Testis (tissue), 3 donors: ENCODE measurements around the gene C1RL. TPM values are rescaled to one million over a fixed set of nuclear protein-coding genes. Genes with fewer than 3 reads are reported as not detected.

Experiments
- DNase-seq: peaks from one replicate; pipeline ENCODE4 v3.0.0-alpha.2; 2019
- H3K27ac ChIP-seq, 2 donors: fragments of 200-600 bp; sonication (generic); one replicate each; pipeline ENCODE4 v1.5.1; 2019
- H3K27me3 ChIP-seq: fragments of 200-600 bp; sonication (generic); one replicate; pipeline ENCODE4 v1.5.1; 2019
- H3K36me3 ChIP-seq: fragments of 200-600 bp; sonication (generic); one replicate; pipeline ENCODE4 v1.5.1; 2017; ENCODE audit warnings: low read depth; ENCODE audit errors: missing control alignments
- H3K4me1 ChIP-seq: fragments of 200-600 bp; sonication (generic); one replicate; pipeline ENCODE4 v1.5.1; 2019
- H3K4me3 ChIP-seq, 2 donors: fragments of 200-600 bp; sonication (generic); one replicate each; pipeline ENCODE4 v1.5.1; 2017 to 2019
- H3K9me3 ChIP-seq: fragments of 200-600 bp; sonication (generic); one replicate; pipeline ENCODE4 v1.5.1; 2017
- CTCF ChIP-seq, 3 experiments: fragments of 450-650 bp in 2 of 3; fragments of 200-600 bp in 1 of 3; sonication (generic) in 1 of 3; IDR thresholded peaks; one replicate each; pipeline ENCODE4 v1.5.1; 2016 to 2019; ENCODE audit warnings: antibody characterized with exemption in 3 of 3, mild to moderate bottlenecking in 2 of 3, moderate library complexity in 1 of 3
- POLR2A ChIP-seq: fragments of 450-650 bp; IDR thresholded peaks from one replicate; pipeline ENCODE4 v1.6.1; 2017; ENCODE audit warnings: antibody characterized with exemption, mild to moderate bottlenecking, moderate library complexity
- WGBS, 2 donors: methylation state at CpG; one replicate each; pipeline ENCODE4 v1.1.5; 2018; 5-methylcytosine and 5-hydroxymethylcytosine counted together
- intact Hi-C: fragments of 100-400 bp; cut with DNase I; formaldehyde crosslinking; loops from one replicate; pipeline ENCODE4 v1.15.1; 2023; ENCODE audit warnings: low total_unique reads
- polyA plus RNA-seq: library from polyadenylated mRNA; stranded (reverse); fragments of 350-450 nt; fragmentation: Illumina TruSeq; extraction: RNeasy Lipid Tissue Mini Kit (QIAGEN cat#74804); gene quantifications from one replicate; pipeline ENCODE4 v1.2.3, GENCODE V29; 2014; ENCODE audit warnings: low read depth, low replicate concordance; ENCODE audit not compliant: insufficient read depth
- total RNA-seq, 2 donors: library from RNA; depleted of rRNA; stranded (reverse); fragments of >200 nt; gene quantifications; one replicate each; pipeline ENCODE4 v1.2.3, GENCODE V29; 2016

Gene C1RL
- total and polyA plus RNA-seq, 3 donors from 2014 or later = 19.8 to 31.8 (median 23.9) TPM

DNA sequence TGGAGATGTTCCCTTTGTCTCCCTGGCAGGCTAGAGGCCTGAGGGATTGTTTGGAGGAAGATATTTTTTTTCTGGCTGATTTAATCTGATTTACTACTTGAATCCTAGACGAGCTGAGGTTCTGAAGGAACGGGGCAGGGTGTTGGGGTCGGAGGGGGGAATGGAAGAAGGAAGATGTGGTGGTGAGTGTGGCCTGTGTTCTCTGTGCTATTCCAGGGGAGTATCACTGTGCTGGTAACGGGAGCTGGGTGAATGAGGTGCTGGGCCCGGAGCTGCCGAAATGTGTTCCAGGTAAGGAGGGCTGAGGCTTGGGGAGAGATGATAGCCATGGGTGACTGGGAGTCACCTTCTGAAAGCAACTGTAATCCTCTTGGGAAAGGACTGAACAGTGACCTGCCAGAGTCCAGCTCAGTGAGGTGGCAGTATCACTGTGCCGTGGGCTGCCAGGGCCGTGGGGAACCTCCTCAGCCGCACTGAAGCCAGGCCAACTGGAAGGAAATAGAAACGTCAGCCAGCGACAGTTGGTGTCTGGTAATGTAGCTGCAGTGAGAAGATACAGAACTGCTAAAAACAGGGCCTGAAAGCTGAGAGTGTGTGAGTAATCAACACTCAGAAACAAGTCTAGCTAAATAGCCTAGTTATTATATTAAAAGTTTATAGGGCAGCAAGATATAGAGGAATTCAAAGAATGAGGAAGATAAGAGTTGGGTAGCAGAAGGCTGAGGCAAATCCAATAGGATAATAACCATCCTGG lies 40.6 kb downstream of the C1RL start:
- H3K27ac ChIP-seq = no peak overlapping the region
- H3K4me1 ChIP-seq = peaks cover 11% of the 10 kb centered on the region
- 59 to 61% methylated on average over 11 of the region's 11 CpGs for WGBS, 2 donors
- H3K4me3 ChIP-seq = no peak overlapping the region
- intact Hi-C loops = no loop called here
- DNase-seq = no peak
- no peaks in the 10 kb centered on the region for H3K36me3 ChIP-seq
- TF ChIP-seq CTCF (IDR thresholded peaks at IDR 0.05) (no peak), POLR2A (no peak)
- H3K27me3 ChIP-seq = no peaks in the 10 kb centered on the region
- no peaks in the 10 kb centered on the region for H3K9me3 ChIP-seq

DNA sequence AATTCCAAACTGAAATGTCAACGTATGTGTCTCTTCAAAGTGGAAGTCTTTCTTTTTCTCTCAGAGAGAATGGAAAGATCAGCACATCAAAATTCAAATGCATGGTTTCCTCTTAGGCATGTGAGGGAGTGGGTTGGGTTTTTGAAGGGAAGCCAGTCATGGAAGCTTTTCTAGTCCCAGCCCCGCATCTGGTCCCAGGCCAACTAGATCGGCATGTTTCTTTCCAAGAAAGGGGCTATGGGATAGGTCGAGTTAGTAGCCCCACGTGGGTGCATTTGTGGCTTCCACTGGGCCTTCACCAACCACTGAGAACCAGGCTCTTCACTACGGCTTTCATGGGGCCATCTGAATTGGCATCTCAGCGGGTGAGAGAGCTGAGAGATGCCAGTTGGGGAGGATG lies 41.9 kb downstream of the C1RL start:
- whole genome bisulfite sequencing, 2 donors = 88 to 93% methylated on average over 7 of the region's 7 CpGs
- no peak overlapping the region for H3K27ac ChIP-seq
- intact Hi-C loops = no loop called here
- no peak for TF ChIP-seq CTCF (IDR thresholded peaks at IDR 0.05)
- TF ChIP-seq POLR2A = no peak
- DNase-seq = no peak
- H3K4me1 ChIP-seq = peaks cover 16% of the 10 kb centered on the region
- H3K36me3 ChIP-seq = no peaks in the 10 kb centered on the region
- no peak overlapping the region for H3K4me3 ChIP-seq
- no peaks in the 10 kb centered on the region for H3K9me3 ChIP-seq
- no peaks in the 10 kb centered on the region for H3K27me3 ChIP-seq

- Histone ChIP-seq H3K27ac (no peak overlapping the region), H3K4me1 (peaks cover 16% of the 10 kb centered on the region), H3K27me3 (no peaks in the 10 kb centered on the region), H3K9me3 (no peaks in the 10 kb centered on the region), H3K36me3 (no peaks in the 10 kb centered on the region), H3K4me3 (no peak overlapping the region)
- WGBS, 2 donors = 90 to 100% methylated on average over 2 of the region's 2 CpGs
- DNase-seq = no peak
- intact Hi-C loops = no loop called here
- TF ChIP-seq CTCF (IDR thresholded peaks at IDR 0.05) (no peak), POLR2A (no peak)
Observed at GRCh38 chr12:7066596-7066995, 42.4 kb downstream of the C1RL start.

DNA sequence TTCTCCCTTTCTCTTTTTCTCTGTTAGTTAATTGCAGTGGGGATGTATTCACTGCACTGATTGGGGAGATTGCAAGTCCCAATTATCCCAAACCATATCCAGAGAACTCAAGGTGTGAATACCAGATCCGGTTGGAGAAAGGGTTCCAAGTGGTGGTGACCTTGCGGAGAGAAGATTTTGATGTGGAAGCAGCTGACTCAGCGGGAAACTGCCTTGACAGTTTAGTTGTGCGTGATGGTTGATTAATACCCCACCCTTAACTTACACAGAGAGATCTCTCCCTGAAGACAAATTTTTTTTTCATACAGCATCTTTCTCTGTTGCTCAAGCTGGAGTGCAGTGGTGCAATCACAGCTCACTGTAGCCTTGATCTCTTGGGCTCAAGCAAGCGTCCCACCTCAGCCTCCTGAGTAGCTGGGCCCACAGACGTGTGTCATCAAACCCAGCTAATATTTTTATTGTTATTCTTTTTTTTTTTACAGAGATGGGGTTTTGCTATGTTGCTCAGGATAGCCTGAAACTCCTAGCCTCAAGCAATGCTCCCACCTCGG lies 43.9 kb downstream of the C1RL start:
- intact Hi-C loops = no loop called here
- TF ChIP-seq POLR2A (no peak), CTCF (IDR thresholded peaks at IDR 0.05) (no peak)
- H3K4me1 ChIP-seq = peaks cover 17% of the 10 kb centered on the region
- H3K27me3 ChIP-seq = no peaks in the 10 kb centered on the region
- DNase-seq = no peak
- no peak overlapping the region for H3K4me3 ChIP-seq
- H3K27ac ChIP-seq = no peak overlapping the region
- H3K36me3 ChIP-seq = no peaks in the 10 kb centered on the region
- WGBS, 2 donors = 91 to 92% methylated on average over 7 of the region's 7 CpGs
- H3K9me3 ChIP-seq = no peaks in the 10 kb centered on the region

- no peaks in the 10 kb centered on the region for H3K36me3 ChIP-seq
- intact Hi-C loops = loop anchor here (5.0 kb wide), 1 partner anchor 43 kb away; the partner anchor contains the start of gene C1RL
- H3K9me3 ChIP-seq = no peaks in the 10 kb centered on the region
- H3K27me3 ChIP-seq = no peaks in the 10 kb centered on the region
- WGBS, 2 donors = 75 to 81% methylated on average over 3 of the region's 3 CpGs
- TF ChIP-seq POLR2A (no peak), CTCF (IDR thresholded peaks at IDR 0.05) (no peak)
- no peak overlapping the region for H3K4me3 ChIP-seq
- peaks cover 20% of the 10 kb centered on the region for H3K4me1 ChIP-seq
- no peak overlapping the region for H3K27ac ChIP-seq
- DNase-seq = no peak
Observed at GRCh38 chr12:7064516-7064915, 44.5 kb downstream of the C1RL start.
